Measurements from ENCODE around the gene CEP41.

CEP41 gene

DNA sequence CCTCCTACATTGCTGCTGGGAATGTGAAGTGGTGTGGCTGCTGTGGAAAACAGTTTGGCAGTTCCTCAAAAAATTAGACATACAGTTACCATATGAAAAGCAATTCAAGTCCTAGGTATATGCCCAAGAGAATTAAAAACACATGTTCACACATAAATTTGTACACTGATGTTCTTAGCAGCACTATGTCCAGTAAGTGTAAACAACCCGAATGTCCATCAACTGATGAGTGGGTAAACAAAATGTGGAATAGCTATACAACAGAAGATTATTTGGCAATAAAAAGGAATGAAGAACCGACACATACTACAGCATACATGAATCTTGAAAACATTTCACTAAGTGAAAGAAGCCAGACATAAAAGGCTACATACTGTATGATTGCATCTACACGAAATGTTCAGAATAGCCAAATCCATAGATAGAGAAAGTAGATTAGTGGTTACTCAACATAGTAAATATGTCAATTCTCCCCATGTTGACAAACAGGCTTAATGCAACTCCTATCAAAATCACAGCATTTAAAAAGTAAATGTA lies 17.2 kb downstream of the CEP41 start:
- no peak overlapping the region for H2AFZ ChIP-seq (ENCODE audit: low read length)
- TF ChIP-seq, protein P1, sequence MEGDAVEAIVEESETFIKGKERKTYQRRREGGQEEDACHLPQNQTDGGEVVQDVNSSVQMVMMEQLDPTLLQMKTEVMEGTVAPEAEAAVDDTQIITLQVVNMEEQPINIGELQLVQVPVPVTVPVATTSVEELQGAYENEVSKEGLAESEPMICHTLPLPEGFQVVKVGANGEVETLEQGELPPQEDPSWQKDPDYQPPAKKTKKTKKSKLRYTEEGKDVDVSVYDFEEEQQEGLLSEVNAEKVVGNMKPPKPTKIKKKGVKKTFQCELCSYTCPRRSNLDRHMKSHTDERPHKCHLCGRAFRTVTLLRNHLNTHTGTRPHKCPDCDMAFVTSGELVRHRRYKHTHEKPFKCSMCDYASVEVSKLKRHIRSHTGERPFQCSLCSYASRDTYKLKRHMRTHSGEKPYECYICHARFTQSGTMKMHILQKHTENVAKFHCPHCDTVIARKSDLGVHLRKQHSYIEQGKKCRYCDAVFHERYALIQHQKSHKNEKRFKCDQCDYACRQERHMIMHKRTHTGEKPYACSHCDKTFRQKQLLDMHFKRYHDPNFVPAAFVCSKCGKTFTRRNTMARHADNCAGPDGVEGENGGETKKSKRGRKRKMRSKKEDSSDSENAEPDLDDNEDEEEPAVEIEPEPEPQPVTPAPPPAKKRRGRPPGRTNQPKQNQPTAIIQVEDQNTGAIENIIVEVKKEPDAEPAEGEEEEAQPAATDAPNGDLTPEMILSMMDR (IDR thresholded peaks at IDR 0.05; ENCODE audit: low read length) = no peak
- no peak for TF ChIP-seq EZH2 (IDR thresholded peaks at IDR 0.05; ENCODE audit: borderline replicate concordance, low read length)
- H3K4me3 ChIP-seq (ENCODE audit: low read depth, low read length, poor library complexity, severe bottlenecking) = no peak overlapping the region
- no peaks in the 10 kb centered on the region for H3K4me1 ChIP-seq (ENCODE audit: insufficient read depth, low read length, severe bottlenecking)
- no peaks in the 10 kb centered on the region for H3K9me2 ChIP-seq (ENCODE audit: low read depth, low read length)
- H3K9ac ChIP-seq (ENCODE audit: low read length) = no peak overlapping the region
- H3K27me3 ChIP-seq (ENCODE audit: insufficient read depth, low read length) = no peaks in the 10 kb centered on the region
- H4K20me1 ChIP-seq (ENCODE audit: insufficient read depth, low read length) = no peaks in the 10 kb centered on the region
- H3F3A ChIP-seq (ENCODE audit: insufficient read depth, low read length) = no peaks in the 10 kb centered on the region
- H3K4me2 ChIP-seq (ENCODE audit: low read length) = no peak overlapping the region
- H3K9me3 ChIP-seq (ENCODE audit: low read length) = no peaks in the 10 kb centered on the region
- H3K36me3 ChIP-seq (ENCODE audit: insufficient read depth, low read length) = peaks cover 33% of the 10 kb centered on the region; the same call in 1 of the 2 replicates
- no peak overlapping the region for H3K27ac ChIP-seq (ENCODE audit: low read depth, low read length, poor library complexity, severe bottlenecking)
- H3K79me2 ChIP-seq (ENCODE audit: insufficient read depth, low read length) = no peaks in the 10 kb centered on the region

- no peaks in the 10 kb centered on the region for H4K20me1 ChIP-seq (ENCODE audit: insufficient read depth, low read length)
- H3K9me2 ChIP-seq (ENCODE audit: low read depth, low read length) = no peaks in the 10 kb centered on the region
- H3K4me3 ChIP-seq (ENCODE audit: low read depth, low read length, poor library complexity, severe bottlenecking) = no peak overlapping the region
- no peaks in the 10 kb centered on the region for H3K9me3 ChIP-seq (ENCODE audit: low read length)
- no peak overlapping the region for H3K4me2 ChIP-seq (ENCODE audit: low read length)
- peaks cover 24% of the 10 kb centered on the region; the same call in 1 of the 2 replicates for H3K36me3 ChIP-seq (ENCODE audit: insufficient read depth, low read length)
- no peak for TF ChIP-seq EZH2 (IDR thresholded peaks at IDR 0.05; ENCODE audit: borderline replicate concordance, low read length)
- TF ChIP-seq, protein P1 (IDR thresholded peaks at IDR 0.05; ENCODE audit: low read length) = no peak
- H3F3A ChIP-seq (ENCODE audit: insufficient read depth, low read length) = no peaks in the 10 kb centered on the region
- H3K4me1 ChIP-seq (ENCODE audit: insufficient read depth, low read length, severe bottlenecking) = no peaks in the 10 kb centered on the region
- no peak overlapping the region for H3K9ac ChIP-seq (ENCODE audit: low read length)
- H3K27ac ChIP-seq (ENCODE audit: low read depth, low read length, poor library complexity, severe bottlenecking) = no peak overlapping the region
- no peak overlapping the region for H2AFZ ChIP-seq (ENCODE audit: low read length)
- no peaks in the 10 kb centered on the region for H3K27me3 ChIP-seq (ENCODE audit: insufficient read depth, low read length)
- no peaks in the 10 kb centered on the region for H3K79me2 ChIP-seq (ENCODE audit: insufficient read depth, low read length)
Measured at GRCh38 chr7:130421684-130422083, 19.1 kb downstream of the CEP41 start.

DNA sequence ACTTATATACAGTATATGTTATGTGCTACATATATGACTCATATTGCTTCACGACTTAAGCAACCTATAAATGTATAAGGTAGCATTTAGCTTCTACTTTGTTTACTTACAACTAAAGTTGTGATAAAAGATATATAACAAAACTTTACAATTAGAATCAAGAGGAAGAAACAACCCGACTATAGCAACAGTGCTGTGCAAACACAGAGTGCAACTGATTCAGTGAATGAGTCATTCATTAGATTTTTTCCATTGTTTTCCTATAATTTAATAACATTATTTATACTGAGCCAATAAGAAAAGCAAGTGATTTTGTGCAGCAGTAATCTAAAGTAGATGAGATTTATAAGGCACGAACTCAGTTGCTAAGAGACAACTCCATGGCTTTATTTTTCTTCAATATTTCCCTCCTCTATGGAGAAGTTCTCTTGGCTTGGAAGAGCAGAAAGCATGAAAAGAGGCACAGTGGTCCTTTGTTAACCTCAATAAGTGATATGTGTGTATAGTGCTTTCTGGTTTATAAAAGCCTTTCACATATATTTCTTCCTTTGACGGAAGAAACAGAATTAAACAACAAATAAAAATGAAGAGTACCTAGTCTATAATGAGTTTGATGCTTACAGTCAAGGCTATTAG lies 19.8 kb downstream of the CEP41 start:
- Histone ChIP-seq H3K4me3 (ENCODE audit: low read depth, low read length, poor library complexity, severe bottlenecking) (no peak overlapping the region), H3K9ac (ENCODE audit: low read length) (no peak overlapping the region), H3K27ac (ENCODE audit: low read depth, low read length, poor library complexity, severe bottlenecking) (no peak overlapping the region), H3K27me3 (ENCODE audit: insufficient read depth, low read length) (no peaks in the 10 kb centered on the region), H3K4me1 (ENCODE audit: insufficient read depth, low read length, severe bottlenecking) (no peaks in the 10 kb centered on the region), H3K9me3 (ENCODE audit: low read length) (no peaks in the 10 kb centered on the region), H4K20me1 (ENCODE audit: insufficient read depth, low read length) (no peaks in the 10 kb centered on the region), H3K4me2 (ENCODE audit: low read length) (no peak overlapping the region), H2AFZ (ENCODE audit: low read length) (no peak overlapping the region), H3K9me2 (ENCODE audit: low read depth, low read length) (no peaks in the 10 kb centered on the region), H3F3A (ENCODE audit: insufficient read depth, low read length) (no peaks in the 10 kb centered on the region), H3K79me2 (ENCODE audit: insufficient read depth, low read length) (no peaks in the 10 kb centered on the region), H3K36me3 (ENCODE audit: insufficient read depth, low read length) (peaks cover 22% of the 10 kb centered on the region; the same call in 1 of the 2 replicates)
- TF ChIP-seq, protein P1 (IDR thresholded peaks at IDR 0.05; ENCODE audit: low read length) = no peak
- TF ChIP-seq EZH2 (IDR thresholded peaks at IDR 0.05; ENCODE audit: borderline replicate concordance, low read length) = no peak

Data from OCI-LY1 (cell line).